ENCODE results near the gene GPR180.

GRCh38 chr13:94646904-94647303 lies 45.2 kb downstream of the GPR180 start:
- TF ChIP-seq, protein P1, sequence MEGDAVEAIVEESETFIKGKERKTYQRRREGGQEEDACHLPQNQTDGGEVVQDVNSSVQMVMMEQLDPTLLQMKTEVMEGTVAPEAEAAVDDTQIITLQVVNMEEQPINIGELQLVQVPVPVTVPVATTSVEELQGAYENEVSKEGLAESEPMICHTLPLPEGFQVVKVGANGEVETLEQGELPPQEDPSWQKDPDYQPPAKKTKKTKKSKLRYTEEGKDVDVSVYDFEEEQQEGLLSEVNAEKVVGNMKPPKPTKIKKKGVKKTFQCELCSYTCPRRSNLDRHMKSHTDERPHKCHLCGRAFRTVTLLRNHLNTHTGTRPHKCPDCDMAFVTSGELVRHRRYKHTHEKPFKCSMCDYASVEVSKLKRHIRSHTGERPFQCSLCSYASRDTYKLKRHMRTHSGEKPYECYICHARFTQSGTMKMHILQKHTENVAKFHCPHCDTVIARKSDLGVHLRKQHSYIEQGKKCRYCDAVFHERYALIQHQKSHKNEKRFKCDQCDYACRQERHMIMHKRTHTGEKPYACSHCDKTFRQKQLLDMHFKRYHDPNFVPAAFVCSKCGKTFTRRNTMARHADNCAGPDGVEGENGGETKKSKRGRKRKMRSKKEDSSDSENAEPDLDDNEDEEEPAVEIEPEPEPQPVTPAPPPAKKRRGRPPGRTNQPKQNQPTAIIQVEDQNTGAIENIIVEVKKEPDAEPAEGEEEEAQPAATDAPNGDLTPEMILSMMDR (IDR thresholded peaks at IDR 0.05): no peak
- TF ChIP-seq POLR2A (IDR thresholded peaks at IDR 0.05): no peak

All from adrenal gland (tissue), 5 donors.